WTC11 (cell line): ENCODE data around the gene HNRNPM. TPM values are rescaled to one million over a fixed set of nuclear protein-coding genes. Genes with fewer than 3 reads are reported as not detected.

ENCODE experiments used
- ATAC-seq: fragments of 200-7000 bp; cut with Tn5 transposase; 2 replicates; pipeline ENCODE4 v1.10.0; 2021; ENCODE audit warnings: mild to moderate bottlenecking, moderate library complexity
- CTCF ChIA-PET: fragments of 300-600 bp; sonication (Branson Sonifier 250); formaldehyde crosslinking; loops from one replicate; lab custom pipeline; 2021; ENCODE audit warnings: antibody characterized with exemption; lab: Charles Lee
- POLR2A ChIA-PET: fragments of 350-600 bp; sonication (Branson Sonifier 250); formaldehyde crosslinking; loops from one replicate; lab custom pipeline; 2021; ENCODE audit warnings: antibody characterized with exemption; lab: Charles Lee
- DNase-seq: peaks from one replicate; pipeline ENCODE4 v3.0.0; 2021; ENCODE audit warnings: low spot score
- H3K27ac Mint-ChIP-seq: 2 replicates; pipeline ENCODE4 v1.8.0; 2021; ENCODE audit warnings: mixed read lengths
- H3K27me3 Mint-ChIP-seq: 2 replicates; pipeline ENCODE4 v1.8.0; 2021; ENCODE audit warnings: low read depth, mild to moderate bottlenecking, moderate library complexity, mixed read lengths
- H3K36me3 Mint-ChIP-seq: 2 replicates; pipeline ENCODE4 v1.8.0; 2021; ENCODE audit warnings: mixed read lengths
- H3K4me1 Mint-ChIP-seq: 2 replicates; pipeline ENCODE4 v1.8.0; 2022; ENCODE audit warnings: mixed read lengths
- H3K4me3 Mint-ChIP-seq: 2 replicates; pipeline ENCODE4 v1.8.0; 2021; ENCODE audit warnings: mild to moderate bottlenecking, moderate library complexity, mixed read lengths
- H3K9me3 Mint-ChIP-seq: 2 replicates; pipeline ENCODE4 v1.8.0; 2021; ENCODE audit warnings: mixed read lengths
- CBFB ChIP-seq: sonication (generic); formaldehyde crosslinking; IDR thresholded peaks from 2 replicates; pipeline ENCODE4 v1.8.1; 2022; ENCODE audit warnings: mild to moderate bottlenecking, low read depth, missing genetic modification reagents
- ELF4 ChIP-seq: sonication (generic); formaldehyde crosslinking; IDR thresholded peaks from 2 replicates; pipeline ENCODE4 v1.8.1; 2022; ENCODE audit warnings: low read depth, mild to moderate bottlenecking, moderate library complexity, missing genetic modification reagents
- ETV6 ChIP-seq: sonication (generic); formaldehyde crosslinking; IDR thresholded peaks from 2 replicates; pipeline ENCODE4 v1.8.1; 2022; ENCODE audit warnings: mild to moderate bottlenecking, missing genetic modification reagents
- FOXJ3 ChIP-seq: sonication (generic); formaldehyde crosslinking; IDR thresholded peaks from 2 replicates; pipeline ENCODE4 v1.9.0; 2021; ENCODE audit warnings: missing genetic modification reagents, mild to moderate bottlenecking, borderline replicate concordance
- GABPB1 ChIP-seq: sonication (generic); formaldehyde crosslinking; IDR thresholded peaks from 2 replicates; pipeline ENCODE4 v1.8.1; 2023; ENCODE audit warnings: mild to moderate bottlenecking, missing genetic modification reagents
- GRHL2 ChIP-seq: fragments of 250-450 bp; sonication (Bioruptor Pico); IDR thresholded peaks from 2 replicates; pipeline ENCODE4 v1.8.0; 2022; ENCODE audit warnings: mild to moderate bottlenecking, moderate library complexity; ENCODE audit not compliant: insufficient replicate concordance, severe bottlenecking
- GTF2I ChIP-seq: fragments of 250-450 bp; sonication (Bioruptor Pico); conservative IDR thresholded peaks from 2 replicates; pipeline ENCODE4 v1.4.0; 2021; ENCODE audit warnings: mild to moderate bottlenecking
- IRF2 ChIP-seq: sonication (generic); formaldehyde crosslinking; IDR thresholded peaks from 2 replicates; pipeline ENCODE4 v1.8.0; 2022; ENCODE audit warnings: low read depth, missing genetic modification reagents, borderline replicate concordance
- NR2C2 ChIP-seq: sonication (generic); formaldehyde crosslinking; IDR thresholded peaks from 2 replicates; pipeline ENCODE4 v1.8.0; 2022; ENCODE audit warnings: mild to moderate bottlenecking, missing genetic modification reagents
- RELA ChIP-seq: sonication (generic); formaldehyde crosslinking; IDR thresholded peaks from 2 replicates; pipeline ENCODE4 v1.8.1; 2022; ENCODE audit warnings: missing genetic modification reagents, mild to moderate bottlenecking, borderline replicate concordance
- TEAD4 ChIP-seq: sonication (generic); formaldehyde crosslinking; IDR thresholded peaks from 2 replicates; pipeline ENCODE4 v1.8.0; 2022; ENCODE audit warnings: mild to moderate bottlenecking, missing genetic modification reagents
- TP53 ChIP-seq: sonication (generic); formaldehyde crosslinking; IDR thresholded peaks from 2 replicates; pipeline ENCODE4 v1.8.1; 2023; ENCODE audit warnings: mild to moderate bottlenecking, missing genetic modification reagents
- ZNF219 ChIP-seq: sonication (generic); formaldehyde crosslinking; IDR thresholded peaks from 2 replicates; pipeline ENCODE4 v1.8.0; 2023; ENCODE audit warnings: missing genetic modification reagents, mild to moderate bottlenecking, borderline replicate concordance
- ZNF396 ChIP-seq: fragments of 250-450 bp; sonication (Bioruptor Pico); IDR thresholded peaks from 2 replicates; pipeline ENCODE4 v1.8.0; 2021; ENCODE audit warnings: mild to moderate bottlenecking, moderate library complexity, borderline replicate concordance
- ZNF423 ChIP-seq: fragments of 250-450 bp; sonication (Bioruptor Pico); IDR thresholded peaks from 2 replicates; pipeline ENCODE4 v2.1.2; 2022; ENCODE audit warnings: mild to moderate bottlenecking, moderate library complexity
- total RNA-seq: library from RNA; stranded (reverse); gene quantifications from 3 replicates; pipeline ENCODE4 v1.2.3, GENCODE V29; 2021
- TF ChIP-seq, protein P1 (sequence below): sonication (generic); formaldehyde crosslinking; IDR thresholded peaks from 2 replicates; pipeline ENCODE4 v1.8.0; 2022; ENCODE audit warnings: mild to moderate bottlenecking, missing genetic modification reagents
- TF ChIP-seq, protein P2 (sequence below): sonication (generic); formaldehyde crosslinking; IDR thresholded peaks from 2 replicates; pipeline ENCODE4 v1.8.1; 2022; ENCODE audit warnings: mild to moderate bottlenecking, moderate library complexity, missing genetic modification reagents
- TF ChIP-seq, protein P3 (sequence below): sonication (generic); formaldehyde crosslinking; IDR thresholded peaks from 2 replicates; pipeline ENCODE4 v1.8.1; 2023; ENCODE audit warnings: mild to moderate bottlenecking, missing genetic modification reagents, moderate library complexity
- TF ChIP-seq, protein P4 (sequence below): fragments of 200-600 bp; IDR thresholded peaks from 2 replicates; pipeline ENCODE4 v1.8.0; 2022; ENCODE audit warnings: antibody characterized with exemption
- TF ChIP-seq, protein P5 (sequence below): sonication (generic); formaldehyde crosslinking; IDR thresholded peaks from 2 replicates; pipeline ENCODE4 v1.8.1; 2023; ENCODE audit warnings: mild to moderate bottlenecking, missing genetic modification reagents, moderate library complexity
- TF ChIP-seq, protein P6 (sequence below): fragments of 250-450 bp; sonication (Bioruptor Pico); IDR thresholded peaks from 2 replicates; pipeline ENCODE4 v1.9.0; 2021; ENCODE audit warnings: mild to moderate bottlenecking
- TF ChIP-seq, protein P7 (sequence below): sonication (generic); formaldehyde crosslinking; IDR thresholded peaks from 2 replicates; pipeline ENCODE4 v1.8.0; 2023; ENCODE audit warnings: missing genetic modification reagents
- TF ChIP-seq, protein P8 (sequence below): fragments of 250-450 bp; sonication (Bioruptor Pico); IDR thresholded peaks from 2 replicates; pipeline ENCODE4 v1.8.0; 2021; ENCODE audit warnings: mild to moderate bottlenecking

HNRNPM gene
- total RNA-seq, 1 experiment from 2014 or later = 416 TPM

DNA sequence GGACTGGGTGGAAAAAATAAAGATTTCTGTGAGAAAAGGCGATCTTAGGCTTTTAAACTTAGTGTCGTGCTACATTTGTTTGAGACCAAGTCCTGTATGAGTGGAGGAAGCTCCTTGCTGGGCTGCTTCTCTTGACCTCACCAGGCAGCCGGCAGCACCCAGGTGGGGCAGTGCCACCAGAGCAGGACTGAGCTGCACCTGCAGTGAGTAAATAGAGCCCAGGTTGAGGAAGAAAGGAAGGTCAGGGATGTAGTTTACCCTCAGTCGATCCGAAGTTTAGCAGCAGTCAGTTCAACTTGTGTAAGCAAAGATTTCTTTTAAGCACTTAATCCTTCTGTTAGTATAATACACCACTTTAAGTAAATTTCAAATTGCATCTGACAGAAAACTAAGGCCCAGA is 13.6 kb downstream of the HNRNPM start (continued):
- TF ChIP-seq ZNF423 (CRISPR knock-in tag) (no peak), ZNF219 (CRISPR knock-in tag) (no peak), CBFB (CRISPR knock-in tag) (no peak), GABPB1 (CRISPR knock-in tag) (no peak), IRF2 (CRISPR knock-in tag) (no peak), RELA (CRISPR knock-in tag) (no peak), TEAD4 (CRISPR knock-in tag) (no peak)
- TF ChIP-seq, protein P1, sequence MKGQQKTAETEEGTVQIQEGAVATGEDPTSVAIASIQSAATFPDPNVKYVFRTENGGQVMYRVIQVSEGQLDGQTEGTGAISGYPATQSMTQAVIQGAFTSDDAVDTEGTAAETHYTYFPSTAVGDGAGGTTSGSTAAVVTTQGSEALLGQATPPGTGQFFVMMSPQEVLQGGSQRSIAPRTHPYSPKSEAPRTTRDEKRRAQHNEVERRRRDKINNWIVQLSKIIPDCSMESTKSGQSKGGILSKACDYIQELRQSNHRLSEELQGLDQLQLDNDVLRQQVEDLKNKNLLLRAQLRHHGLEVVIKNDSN (CRISPR knock-in tag) = no peak
- TF ChIP-seq, protein P2, sequence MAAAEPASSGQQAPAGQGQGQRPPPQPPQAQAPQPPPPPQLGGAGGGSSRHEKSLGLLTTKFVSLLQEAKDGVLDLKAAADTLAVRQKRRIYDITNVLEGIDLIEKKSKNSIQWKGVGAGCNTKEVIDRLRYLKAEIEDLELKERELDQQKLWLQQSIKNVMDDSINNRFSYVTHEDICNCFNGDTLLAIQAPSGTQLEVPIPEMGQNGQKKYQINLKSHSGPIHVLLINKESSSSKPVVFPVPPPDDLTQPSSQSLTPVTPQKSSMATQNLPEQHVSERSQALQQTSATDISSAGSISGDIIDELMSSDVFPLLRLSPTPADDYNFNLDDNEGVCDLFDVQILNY = no peak
- TF ChIP-seq, protein P3, sequence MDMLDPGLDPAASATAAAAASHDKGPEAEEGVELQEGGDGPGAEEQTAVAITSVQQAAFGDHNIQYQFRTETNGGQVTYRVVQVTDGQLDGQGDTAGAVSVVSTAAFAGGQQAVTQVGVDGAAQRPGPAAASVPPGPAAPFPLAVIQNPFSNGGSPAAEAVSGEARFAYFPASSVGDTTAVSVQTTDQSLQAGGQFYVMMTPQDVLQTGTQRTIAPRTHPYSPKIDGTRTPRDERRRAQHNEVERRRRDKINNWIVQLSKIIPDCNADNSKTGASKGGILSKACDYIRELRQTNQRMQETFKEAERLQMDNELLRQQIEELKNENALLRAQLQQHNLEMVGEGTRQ (CRISPR knock-in tag) = no peak
- TF ChIP-seq, protein P4, sequence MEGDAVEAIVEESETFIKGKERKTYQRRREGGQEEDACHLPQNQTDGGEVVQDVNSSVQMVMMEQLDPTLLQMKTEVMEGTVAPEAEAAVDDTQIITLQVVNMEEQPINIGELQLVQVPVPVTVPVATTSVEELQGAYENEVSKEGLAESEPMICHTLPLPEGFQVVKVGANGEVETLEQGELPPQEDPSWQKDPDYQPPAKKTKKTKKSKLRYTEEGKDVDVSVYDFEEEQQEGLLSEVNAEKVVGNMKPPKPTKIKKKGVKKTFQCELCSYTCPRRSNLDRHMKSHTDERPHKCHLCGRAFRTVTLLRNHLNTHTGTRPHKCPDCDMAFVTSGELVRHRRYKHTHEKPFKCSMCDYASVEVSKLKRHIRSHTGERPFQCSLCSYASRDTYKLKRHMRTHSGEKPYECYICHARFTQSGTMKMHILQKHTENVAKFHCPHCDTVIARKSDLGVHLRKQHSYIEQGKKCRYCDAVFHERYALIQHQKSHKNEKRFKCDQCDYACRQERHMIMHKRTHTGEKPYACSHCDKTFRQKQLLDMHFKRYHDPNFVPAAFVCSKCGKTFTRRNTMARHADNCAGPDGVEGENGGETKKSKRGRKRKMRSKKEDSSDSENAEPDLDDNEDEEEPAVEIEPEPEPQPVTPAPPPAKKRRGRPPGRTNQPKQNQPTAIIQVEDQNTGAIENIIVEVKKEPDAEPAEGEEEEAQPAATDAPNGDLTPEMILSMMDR = no peak

DNA sequence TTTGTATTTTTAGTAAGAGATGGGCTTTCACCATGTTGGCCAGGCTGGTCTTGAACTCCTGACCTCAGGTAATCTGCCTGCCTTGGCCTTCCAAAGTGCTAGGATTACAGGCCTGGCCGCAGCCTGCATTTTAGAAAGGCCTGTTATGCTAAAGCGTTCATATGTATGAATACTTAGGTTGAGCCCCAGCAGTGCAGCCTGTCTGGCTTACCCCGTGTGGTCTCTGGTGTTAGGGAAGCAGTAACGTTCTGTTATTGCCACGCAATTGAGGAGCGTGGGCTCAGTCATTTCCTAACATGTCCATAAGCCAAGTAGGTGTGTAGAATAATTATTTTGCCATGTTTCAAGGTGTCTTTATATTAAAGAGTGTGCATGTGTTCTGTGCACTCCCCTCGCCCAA is 14.3 kb downstream of the HNRNPM start:
- Mint-ChIP-seq H3K27ac (no peak overlapping the region), H3K36me3 (peaks cover 50% of the 10 kb centered on the region), H3K9me3 (no peaks in the 10 kb centered on the region), H3K27me3 (no peaks in the 10 kb centered on the region), H3K4me1 (peaks cover 88% of the 10 kb centered on the region), H3K4me3 (no peak overlapping the region)
- no peak for TF ChIP-seq GTF2I (CRISPR knock-in tag)
- no peak for TF ChIP-seq ZNF396 (CRISPR knock-in tag)
- TF ChIP-seq, protein P1 (CRISPR knock-in tag) = no peak
- TF ChIP-seq IRF2 (CRISPR knock-in tag) = no peak
- TF ChIP-seq, protein P5, sequence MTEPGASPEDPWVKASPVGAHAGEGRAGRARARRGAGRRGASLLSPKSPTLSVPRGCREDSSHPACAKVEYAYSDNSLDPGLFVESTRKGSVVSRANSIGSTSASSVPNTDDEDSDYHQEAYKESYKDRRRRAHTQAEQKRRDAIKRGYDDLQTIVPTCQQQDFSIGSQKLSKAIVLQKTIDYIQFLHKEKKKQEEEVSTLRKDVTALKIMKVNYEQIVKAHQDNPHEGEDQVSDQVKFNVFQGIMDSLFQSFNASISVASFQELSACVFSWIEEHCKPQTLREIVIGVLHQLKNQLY = no peak
- no peak for TF ChIP-seq FOXJ3
- no peak for TF ChIP-seq ETV6 (CRISPR knock-in tag)
- no peak for TF ChIP-seq GRHL2 (CRISPR knock-in tag)
- DNase-seq = no peak
- POLR2A ChIA-PET = no interaction called here
- no peak for ATAC-seq
- CTCF ChIA-PET = no interaction called here

DNA sequence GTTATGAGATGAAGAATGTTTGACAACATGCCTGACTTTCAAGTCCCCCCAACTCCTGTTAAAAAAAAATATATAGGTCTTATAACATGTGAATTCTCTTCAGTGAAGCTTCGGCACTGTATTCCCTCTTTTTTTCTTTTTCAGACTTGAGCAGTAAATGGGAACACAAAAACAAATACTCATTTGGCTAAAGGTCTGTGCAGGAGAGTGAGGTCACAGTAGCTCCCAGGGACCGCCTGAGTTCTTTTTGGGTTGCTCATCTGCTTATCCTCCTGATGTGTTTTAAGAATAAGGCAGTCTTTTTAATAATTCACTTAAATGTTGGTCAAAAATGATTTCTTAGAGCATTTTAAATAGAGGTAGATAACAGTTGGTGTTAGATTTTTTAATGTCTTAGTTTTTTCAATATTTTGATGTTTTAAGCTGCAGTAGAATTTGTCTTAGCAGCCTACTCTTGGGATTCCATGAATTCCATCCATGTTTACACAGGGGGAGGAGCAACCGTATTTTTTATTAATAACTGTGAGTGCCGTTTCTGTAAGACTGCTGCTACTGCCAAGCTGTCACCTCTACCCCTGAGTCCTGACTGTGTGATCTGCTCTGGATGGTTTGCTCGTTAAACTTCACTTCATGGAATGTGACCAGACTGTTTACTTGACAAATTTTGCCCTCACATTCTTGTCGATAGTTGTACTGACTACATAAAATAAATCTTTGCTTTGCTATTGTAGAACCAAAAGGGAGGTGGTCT is 14.9 kb downstream of the HNRNPM start:
- H3K27me3 Mint-ChIP-seq = no peaks in the 10 kb centered on the region
- POLR2A ChIA-PET = no interaction called here
- DNase-seq (no peak), ATAC-seq (no peak)
- H3K9me3 Mint-ChIP-seq = no peaks in the 10 kb centered on the region
- CTCF ChIA-PET = interaction anchor here (1.7 kb wide), 1 partner anchor 47 kb away, joined by 5 read pairs; the partner anchor contains the start of gene MARCHF2
- H3K27ac Mint-ChIP-seq = peak overlapping the region; percentile 96
- peaks cover 82% of the 10 kb centered on the region for H3K4me1 Mint-ChIP-seq
- H3K4me3 Mint-ChIP-seq = no peak overlapping the region
- H3K36me3 Mint-ChIP-seq = peaks cover 55% of the 10 kb centered on the region
- no peak for TF ChIP-seq IRF2 (CRISPR knock-in tag)
- TF ChIP-seq, protein P3 (CRISPR knock-in tag) = no peak
- no peak for TF ChIP-seq NR2C2 (CRISPR knock-in tag)
- TF ChIP-seq TP53 = no peak
- no peak for TF ChIP-seq ELF4 (CRISPR knock-in tag)
- TF ChIP-seq, protein P6, sequence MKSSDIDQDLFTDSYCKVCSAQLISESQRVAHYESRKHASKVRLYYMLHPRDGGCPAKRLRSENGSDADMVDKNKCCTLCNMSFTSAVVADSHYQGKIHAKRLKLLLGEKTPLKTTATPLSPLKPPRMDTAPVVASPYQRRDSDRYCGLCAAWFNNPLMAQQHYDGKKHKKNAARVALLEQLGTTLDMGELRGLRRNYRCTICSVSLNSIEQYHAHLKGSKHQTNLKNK (CRISPR knock-in tag) = no peak
- TF ChIP-seq, protein P7, sequence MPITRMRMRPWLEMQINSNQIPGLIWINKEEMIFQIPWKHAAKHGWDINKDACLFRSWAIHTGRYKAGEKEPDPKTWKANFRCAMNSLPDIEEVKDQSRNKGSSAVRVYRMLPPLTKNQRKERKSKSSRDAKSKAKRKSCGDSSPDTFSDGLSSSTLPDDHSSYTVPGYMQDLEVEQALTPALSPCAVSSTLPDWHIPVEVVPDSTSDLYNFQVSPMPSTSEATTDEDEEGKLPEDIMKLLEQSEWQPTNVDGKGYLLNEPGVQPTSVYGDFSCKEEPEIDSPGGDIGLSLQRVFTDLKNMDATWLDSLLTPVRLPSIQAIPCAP = no peak
- TF ChIP-seq, protein P8, sequence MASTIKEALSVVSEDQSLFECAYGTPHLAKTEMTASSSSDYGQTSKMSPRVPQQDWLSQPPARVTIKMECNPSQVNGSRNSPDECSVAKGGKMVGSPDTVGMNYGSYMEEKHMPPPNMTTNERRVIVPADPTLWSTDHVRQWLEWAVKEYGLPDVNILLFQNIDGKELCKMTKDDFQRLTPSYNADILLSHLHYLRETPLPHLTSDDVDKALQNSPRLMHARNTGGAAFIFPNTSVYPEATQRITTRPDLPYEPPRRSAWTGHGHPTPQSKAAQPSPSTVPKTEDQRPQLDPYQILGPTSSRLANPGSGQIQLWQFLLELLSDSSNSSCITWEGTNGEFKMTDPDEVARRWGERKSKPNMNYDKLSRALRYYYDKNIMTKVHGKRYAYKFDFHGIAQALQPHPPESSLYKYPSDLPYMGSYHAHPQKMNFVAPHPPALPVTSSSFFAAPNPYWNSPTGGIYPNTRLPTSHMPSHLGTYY (CRISPR knock-in tag) = no peak
- TF ChIP-seq ZNF219 (CRISPR knock-in tag) = no peak
